H9 (cell line): ENCODE measurements around the gene GIGYF1. TPM values are rescaled to one million over a fixed set of nuclear protein-coding genes. Genes with fewer than 3 reads are reported as not detected.

Source experiments
- DNase-seq: peaks from one replicate; pipeline ENCODE4 v3.0.0-alpha.2; 2017
- H2AFZ ChIP-seq: one replicate; pipeline ENCODE4 v1.6.1; 2013; ENCODE audit warnings: mild to moderate bottlenecking, low read length, control low read depth, moderate library complexity
- H2AK5ac ChIP-seq: 2 replicates; pipeline ENCODE4 v1.6.1; 2013; ENCODE audit warnings: low read length, control low read depth, mixed read lengths; ENCODE audit not compliant: insufficient read length
- H2BK120ac ChIP-seq: one replicate; pipeline ENCODE4 v1.6.1; 2013; ENCODE audit warnings: low read depth, mild to moderate bottlenecking, low read length, control low read depth, inconsistent platforms; ENCODE audit not compliant: poor library complexity, severe bottlenecking
- H2BK12ac ChIP-seq: 2 replicates; pipeline ENCODE4 v1.6.1; 2013; ENCODE audit warnings: low read length, control low read depth, mixed read lengths, low read depth; ENCODE audit not compliant: insufficient read length
- H2BK15ac ChIP-seq: 2 replicates; pipeline ENCODE4 v1.6.1; 2013; ENCODE audit warnings: low read depth, low read length, control low read depth
- H2BK20ac ChIP-seq: one replicate; pipeline ENCODE4 v1.6.1; 2013; ENCODE audit warnings: low read depth, mild to moderate bottlenecking, low read length, control low read depth, inconsistent platforms; ENCODE audit not compliant: poor library complexity, severe bottlenecking
- H2BK5ac ChIP-seq: 2 replicates; pipeline ENCODE4 v1.6.1; 2013; ENCODE audit warnings: low read length, control low read depth, mixed read lengths; ENCODE audit not compliant: insufficient read length
- H3K14ac ChIP-seq: 2 replicates; pipeline ENCODE4 v1.6.1; 2013; ENCODE audit warnings: low read length, control low read depth; ENCODE audit not compliant: insufficient read depth
- H3K18ac ChIP-seq: 2 replicates; pipeline ENCODE4 v1.6.1; 2013; ENCODE audit warnings: low read depth, mild to moderate bottlenecking, mixed read lengths, low read length, control low read depth; ENCODE audit not compliant: insufficient read length
- H3K23ac ChIP-seq: 2 replicates; pipeline ENCODE4 v1.6.1; 2013; ENCODE audit warnings: low read length, control low read depth, mixed read lengths, low read depth; ENCODE audit not compliant: insufficient read length
- H3K23me2 ChIP-seq: 2 replicates; pipeline ENCODE4 v1.6.1; 2013; ENCODE audit warnings: low read depth, mild to moderate bottlenecking, mixed read lengths, low read length, control low read depth; ENCODE audit not compliant: insufficient read length, poor library complexity, severe bottlenecking
- H3K27ac ChIP-seq: 2 replicates; pipeline ENCODE4 v1.5.1; 2013; ENCODE audit warnings: low read length, control low read depth, mixed read lengths, low read depth; ENCODE audit not compliant: insufficient read length
- H3K27me3 ChIP-seq: 2 replicates; pipeline ENCODE4 v1.6.1; 2013; ENCODE audit warnings: low read length, control low read depth, inconsistent platforms; ENCODE audit not compliant: insufficient read depth
- H3K4ac ChIP-seq: 2 replicates; pipeline ENCODE4 v1.6.1; 2013; ENCODE audit warnings: low read depth, mild to moderate bottlenecking, control low read depth, inconsistent platforms, low read length, moderate library complexity
- H3K4me1 ChIP-seq: 2 replicates; pipeline ENCODE4 v1.6.1; 2013; ENCODE audit warnings: low read length, control low read depth, inconsistent platforms; ENCODE audit not compliant: insufficient read depth
- H3K4me2 ChIP-seq: 2 replicates; pipeline ENCODE4 v1.6.1; 2013; ENCODE audit warnings: low read length, control low read depth, mixed read lengths; ENCODE audit not compliant: insufficient read length, insufficient read depth
- H3K56ac ChIP-seq: 2 replicates; pipeline ENCODE4 v1.6.1; 2013; ENCODE audit warnings: low read depth, mild to moderate bottlenecking, mixed read lengths, low read length, control low read depth; ENCODE audit not compliant: insufficient read length
- H3K79me1 ChIP-seq: 2 replicates; pipeline ENCODE4 v1.6.1; 2013; ENCODE audit warnings: low read depth, mild to moderate bottlenecking, moderate library complexity, low read length, control low read depth, inconsistent platforms; ENCODE audit not compliant: insufficient read depth, poor library complexity, severe bottlenecking
- H3K79me2 ChIP-seq: 2 replicates; pipeline ENCODE4 v1.6.1; 2013; ENCODE audit warnings: low read length, control low read depth, inconsistent platforms; ENCODE audit not compliant: insufficient read depth
- H3K9ac ChIP-seq: 2 replicates; pipeline ENCODE4 v1.6.1; 2013; ENCODE audit warnings: low read length, control low read depth, mixed read lengths; ENCODE audit not compliant: insufficient read length; ENCODE audit errors: extremely low read depth
- H3K9me3 ChIP-seq: one replicate; pipeline ENCODE4 v1.6.1; 2013; ENCODE audit warnings: low read depth, low read length, inconsistent platforms; ENCODE audit not compliant: control insufficient read depth
- H3T11ph ChIP-seq: one replicate; pipeline ENCODE4 v1.6.1; 2013; ENCODE audit warnings: mild to moderate bottlenecking, low read length, control low read depth, inconsistent platforms
- H4K20me1 ChIP-seq: one replicate; pipeline ENCODE4 v1.6.1; 2013; ENCODE audit not compliant: control insufficient read depth, insufficient read length, insufficient read depth
- H4K5ac ChIP-seq: 2 replicates; pipeline ENCODE4 v1.6.1; 2013; ENCODE audit warnings: low read depth, mild to moderate bottlenecking, mixed read lengths, low read length, control low read depth; ENCODE audit not compliant: insufficient read length
- H4K8ac ChIP-seq: replicated peaks from 2 replicates; pipeline ENCODE4 v1.6.1; 2013; ENCODE audit warnings: low read length, control low read depth, mixed read lengths, low read depth; ENCODE audit not compliant: insufficient read length
- H4K91ac ChIP-seq: 2 replicates; pipeline ENCODE4 v1.6.1; 2013; ENCODE audit warnings: low read depth, mild to moderate bottlenecking, moderate library complexity, mixed read lengths, low read length, control low read depth; ENCODE audit not compliant: insufficient read length
- H3K27ac Mint-ChIP-seq, 3 experiments: 2 replicates in 2 of 3; 3 replicates in 1 of 3; pipeline ENCODE4 v1.8.0; 2020 to 2021; ENCODE audit warnings: mixed read lengths in 3 of 3, mild to moderate bottlenecking in 1 of 3, moderate library complexity in 1 of 3
- H3K27me3 Mint-ChIP-seq: 2 replicates; pipeline ENCODE4 v1.8.0; 2021; ENCODE audit warnings: low read depth, mild to moderate bottlenecking, moderate library complexity, mixed read lengths
- H3K36me3 Mint-ChIP-seq, 3 experiments: 2 replicates in 2 of 3; 3 replicates in 1 of 3; pipeline ENCODE4 v1.8.0; 2020 to 2021; ENCODE audit warnings: low read depth in 3 of 3, mixed read lengths in 3 of 3; ENCODE audit not compliant: insufficient read depth in 1 of 3
- H3K4me1 Mint-ChIP-seq, 2 experiments: 2 replicates each; pipeline ENCODE4 v1.8.0; 2020; ENCODE audit warnings: mixed read lengths in 2 of 2
- H3K4me3 Mint-ChIP-seq, 2 experiments: 2 replicates in 1 of 2; 3 replicates in 1 of 2; pipeline ENCODE4 v1.8.0; 2020 to 2021; ENCODE audit warnings: mild to moderate bottlenecking in 2 of 2, mixed read lengths in 2 of 2, moderate library complexity in 1 of 2
- H3K9me3 Mint-ChIP-seq, 2 experiments: 2 replicates in 1 of 2; 3 replicates in 1 of 2; pipeline ENCODE4 v1.8.0; 2020; ENCODE audit warnings: mild to moderate bottlenecking in 2 of 2, mixed read lengths in 2 of 2, moderate library complexity in 1 of 2
- CTCF ChIP-seq: fragments of 200-600 bp; sonication (generic); conservative IDR thresholded peaks from 3 replicates; pipeline ENCODE4 v1.8.0; 2021; ENCODE audit warnings: antibody characterized with exemption, mild to moderate bottlenecking
- WGBS: extraction: QIAGEN DNeasy Blood & Tissue Kit; methylation state at CpG from one replicate; pipeline ENCODE4 v1.1.7; 2013; ENCODE audit warnings: missing lambda C conversion rate, low lambda C conversion rate, mixed read lengths; ENCODE audit not compliant: insufficient read length; ENCODE audit errors: extremely low coverage; 5-methylcytosine and 5-hydroxymethylcytosine counted together
- total RNA-seq: library from RNA; stranded (reverse); gene quantifications from 2 replicates; pipeline ENCODE4 v1.2.1, GENCODE V29; 2021

The GIGYF1 gene
- total RNA-seq, 1 experiment from 2014 or later: 104 TPM

GRCh38 chr7:100686822-100687211, 7.2 kb downstream of the GIGYF1 start:
- WGBS: no CpG with 5 or more reads among the region's 17 CpGs
- Histone ChIP-seq H4K91ac (no peak overlapping the region), H4K5ac (no peak overlapping the region), H3K27me3 (no peaks in the 10 kb centered on the region), H3K9ac (no peak overlapping the region), H2AK5ac (no peak overlapping the region), H3K4me2 (no peak overlapping the region), H3K79me2 (peaks cover 16% of the 10 kb centered on the region; the same call in 1 of the 2 replicates), H3K4ac (no peak overlapping the region), H2BK120ac (no peak overlapping the region), H3K23me2 (no peaks in the 10 kb centered on the region), H3K9me3 (no peaks in the 10 kb centered on the region), H2AFZ (no peak overlapping the region), H4K8ac (no peak overlapping the region), H3K27ac (no peak overlapping the region), H2BK5ac (no peak overlapping the region), H2BK15ac (no peak overlapping the region), H3K23ac (no peak overlapping the region), H3K4me1 (no peaks in the 10 kb centered on the region), H3K14ac (no peak overlapping the region), H3T11ph (no peak overlapping the region), H3K56ac (no peak overlapping the region), H3K79me1 (peaks cover 5% of the 10 kb centered on the region), H2BK20ac (no peak overlapping the region), H3K18ac (no peak overlapping the region), H4K20me1 (no peaks in the 10 kb centered on the region), H2BK12ac (no peak overlapping the region)
- TF ChIP-seq CTCF: no peak
- peak overlapping the region in 1 of 3 experiments; percentile 67; a peak in 3 of 7 replicates for H3K27ac Mint-ChIP-seq
- no peak for DNase-seq
- no peak overlapping the region for H3K4me3 Mint-ChIP-seq
- H3K9me3 Mint-ChIP-seq: no peaks in the 10 kb centered on the region
- H3K36me3 Mint-ChIP-seq: peaks cover 31 to 74% (median 66%) of the 10 kb centered on the region in 3 experiments
- peaks cover 10 to 16% of the 10 kb centered on the region in 2 experiments for H3K4me1 Mint-ChIP-seq
- H3K27me3 Mint-ChIP-seq: no peaks in the 10 kb centered on the region
